Keratinocyte (primary cell): ENCODE measurements around the gene CNDP2.

Experiments used
- EZH2 ChIP-seq: IDR thresholded peaks from one replicate; pipeline ENCODE4 v1.6.1; 2012; ENCODE audit warnings: inconsistent platforms, mild to moderate bottlenecking, low read length, moderate library complexity
- TF ChIP-seq, protein P1 (sequence below), 3 experiments: IDR thresholded peaks in 1 of 3; conservative IDR thresholded peaks in 1 of 3; optimal IDR thresholded peaks in 1 of 3; 2 replicates in 2 of 3; 3 replicates in 1 of 3; pipeline versions ENCODE3 to v1.5.1; 2011; ENCODE audit warnings: low read length in 3 of 3, mild to moderate bottlenecking in 3 of 3, moderate library complexity in 2 of 3, control low read depth in 1 of 3, inconsistent platforms in 1 of 3; ENCODE audit not compliant: insufficient read depth in 2 of 3; ENCODE audit errors: extremely low read depth in 1 of 3

GRCh38 chr18:74456017-74456348 is 40.2 kb upstream of the CNDP2 start:
- TF ChIP-seq, protein P1, sequence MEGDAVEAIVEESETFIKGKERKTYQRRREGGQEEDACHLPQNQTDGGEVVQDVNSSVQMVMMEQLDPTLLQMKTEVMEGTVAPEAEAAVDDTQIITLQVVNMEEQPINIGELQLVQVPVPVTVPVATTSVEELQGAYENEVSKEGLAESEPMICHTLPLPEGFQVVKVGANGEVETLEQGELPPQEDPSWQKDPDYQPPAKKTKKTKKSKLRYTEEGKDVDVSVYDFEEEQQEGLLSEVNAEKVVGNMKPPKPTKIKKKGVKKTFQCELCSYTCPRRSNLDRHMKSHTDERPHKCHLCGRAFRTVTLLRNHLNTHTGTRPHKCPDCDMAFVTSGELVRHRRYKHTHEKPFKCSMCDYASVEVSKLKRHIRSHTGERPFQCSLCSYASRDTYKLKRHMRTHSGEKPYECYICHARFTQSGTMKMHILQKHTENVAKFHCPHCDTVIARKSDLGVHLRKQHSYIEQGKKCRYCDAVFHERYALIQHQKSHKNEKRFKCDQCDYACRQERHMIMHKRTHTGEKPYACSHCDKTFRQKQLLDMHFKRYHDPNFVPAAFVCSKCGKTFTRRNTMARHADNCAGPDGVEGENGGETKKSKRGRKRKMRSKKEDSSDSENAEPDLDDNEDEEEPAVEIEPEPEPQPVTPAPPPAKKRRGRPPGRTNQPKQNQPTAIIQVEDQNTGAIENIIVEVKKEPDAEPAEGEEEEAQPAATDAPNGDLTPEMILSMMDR (optimal IDR thresholded peaks at IDR 0.05 in 1 of 3, IDR thresholded peaks at IDR 0.05 in 1 of 3, conservative IDR thresholded peaks at IDR 0.05 in 1 of 3; ENCODE audit: extremely low read depth in 1 of 3, insufficient read depth in 2 of 3, low read length in 3 of 3) = no peak
- TF ChIP-seq EZH2 = no peak
